ENCODE measurements around the gene ADPRHL1.
A peak's percentile ranks its signal among the peaks of the same experiment; 100 is the strongest.

The ADPRHL1 gene

GRCh38 chr13:113428871-113429607 is 24.2 kb downstream of the ADPRHL1 start:
- no peak for DNase-seq

DNA sequence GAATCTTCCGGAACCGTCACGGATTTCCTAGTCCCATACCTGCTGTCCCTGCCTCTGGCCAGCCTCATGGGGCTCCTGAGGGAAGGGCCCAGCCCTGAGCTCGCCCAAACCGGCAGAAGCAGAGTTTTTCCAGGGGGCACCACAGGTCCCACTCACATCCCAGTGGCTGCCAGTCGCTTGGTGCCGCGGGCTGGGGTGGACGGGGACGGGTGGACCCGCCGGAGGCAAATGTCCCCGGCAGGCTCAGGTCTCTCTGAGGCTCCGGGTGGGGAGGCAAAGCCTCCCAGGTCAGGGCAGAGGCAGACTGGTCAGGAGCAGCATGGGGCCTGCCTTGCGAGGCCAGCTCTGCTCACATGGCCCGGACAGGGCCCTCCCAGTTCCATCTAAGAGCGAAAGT is 24.8 kb downstream of the ADPRHL1 start:
- no peak for DNase-seq

DNA sequence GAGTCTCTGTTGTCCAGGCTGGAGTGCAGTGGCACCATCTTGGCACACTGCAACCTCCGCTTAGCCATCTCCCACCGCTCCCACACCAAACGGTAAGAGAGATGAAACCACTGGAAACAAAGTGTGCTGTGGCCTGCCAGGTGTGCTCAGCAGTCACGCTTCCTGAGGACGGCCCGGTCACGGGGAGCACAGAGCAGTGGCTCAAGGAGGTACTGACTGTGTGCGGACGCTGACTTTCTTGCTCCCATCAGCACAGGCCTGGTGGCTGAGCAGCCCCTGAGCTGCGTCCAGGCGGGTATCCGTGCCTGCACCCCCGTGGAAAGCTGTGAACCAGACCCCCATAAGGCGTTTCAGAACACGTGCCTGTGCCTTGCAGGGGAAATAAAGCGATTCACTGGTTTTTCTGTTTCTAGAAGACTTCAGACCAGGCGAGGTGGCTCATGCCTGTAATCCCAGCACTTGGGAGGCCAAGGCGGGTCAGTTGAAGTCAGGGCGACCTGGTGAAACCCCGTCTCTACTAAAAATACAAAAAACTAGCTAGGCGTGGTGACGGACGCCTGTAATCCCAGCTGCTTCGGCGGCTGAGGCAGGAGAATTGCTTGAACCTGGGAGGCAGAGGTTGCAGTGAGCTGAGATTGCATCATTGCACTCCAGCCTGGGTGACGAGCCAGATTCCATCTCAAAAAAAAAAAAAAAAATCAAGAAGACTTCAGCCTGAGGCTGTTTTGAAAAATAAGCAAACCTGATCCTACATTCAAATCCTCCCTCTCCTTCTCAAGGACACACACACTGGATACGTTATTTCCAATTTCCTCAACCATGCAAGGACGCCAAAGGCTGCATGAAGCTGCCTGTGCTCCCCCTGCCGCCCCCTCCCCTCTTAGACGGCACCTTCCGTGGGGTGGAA is 25.5 kb downstream of the ADPRHL1 start:
- DNase-seq = peak; percentile 27

GRCh38 chr13:113426591-113426986 is 26.7 kb downstream of the ADPRHL1 start:
- DNase-seq = no peak

- DNase-seq = no peak
These were observed 27.2 kb downstream of the ADPRHL1 start for GRCh38 chr13:113425941-113426590.

GRCh38 chr13:113423520-113424163 is 29.6 kb downstream of the ADPRHL1 start:
- no peak for DNase-seq

GRCh38 chr13:113422807-113423519 is 30.3 kb downstream of the ADPRHL1 start:
- DNase-seq = no peak

DNA sequence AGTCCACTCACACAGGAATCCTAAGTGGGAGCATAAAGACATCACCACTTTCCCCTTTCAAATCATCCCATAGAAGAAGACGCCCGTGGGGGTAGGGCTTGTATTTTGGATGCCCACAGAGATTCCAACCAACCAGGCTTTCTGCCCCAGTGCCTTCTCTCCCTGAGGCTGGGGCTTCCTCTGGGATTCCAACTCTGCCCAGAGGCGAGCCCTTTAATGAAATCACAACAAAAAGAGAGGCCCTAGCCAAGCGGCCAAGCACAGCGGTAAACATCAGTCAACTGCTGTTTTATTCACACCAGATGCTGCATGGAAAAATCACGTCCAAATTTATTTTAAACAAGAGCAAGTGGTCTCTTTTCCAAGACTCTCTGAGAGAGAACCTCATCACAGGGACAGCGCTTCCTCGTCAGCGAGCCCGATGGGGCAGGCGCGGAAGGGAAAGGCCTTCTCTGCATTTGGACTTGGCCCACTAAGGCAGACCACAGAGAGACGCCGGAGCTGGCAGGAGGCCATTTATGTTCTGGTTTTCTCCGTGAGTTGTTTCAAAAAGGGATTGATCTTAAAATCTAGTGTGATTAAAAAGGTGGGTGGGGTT is 31.5 kb downstream of the ADPRHL1 start:
- DNase-seq = no peak

GRCh38 chr13:113420833-113421600 is 32.3 kb downstream of the ADPRHL1 start:
- DNase-seq = no peak

DNA sequence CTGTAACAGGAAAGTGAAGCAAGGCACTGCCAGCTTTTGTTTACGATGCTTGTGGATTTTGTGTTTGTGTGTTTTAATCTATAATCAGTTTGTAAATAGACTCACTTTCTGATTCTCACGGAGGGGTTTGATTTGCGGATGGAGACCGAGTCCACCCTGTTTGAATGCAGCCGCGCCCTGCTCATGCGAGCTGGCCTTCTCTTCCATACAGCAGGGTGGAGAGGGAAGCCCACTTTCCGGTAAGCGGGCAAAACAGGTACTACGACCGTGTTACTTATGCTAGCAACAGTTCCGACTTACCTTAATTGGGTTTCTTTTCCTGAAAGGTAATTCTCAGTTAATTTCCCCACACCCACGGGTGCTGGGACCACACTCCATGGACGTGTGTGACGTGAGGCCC is 33.1 kb downstream of the ADPRHL1 start:
- DNase-seq = no peak

GRCh38 chr13:113419531-113420193 is 33.6 kb downstream of the ADPRHL1 start:
- no peak for DNase-seq

GRCh38 chr13:113418722-113419049 is 34.6 kb downstream of the ADPRHL1 start:
- no peak for DNase-seq

DNA sequence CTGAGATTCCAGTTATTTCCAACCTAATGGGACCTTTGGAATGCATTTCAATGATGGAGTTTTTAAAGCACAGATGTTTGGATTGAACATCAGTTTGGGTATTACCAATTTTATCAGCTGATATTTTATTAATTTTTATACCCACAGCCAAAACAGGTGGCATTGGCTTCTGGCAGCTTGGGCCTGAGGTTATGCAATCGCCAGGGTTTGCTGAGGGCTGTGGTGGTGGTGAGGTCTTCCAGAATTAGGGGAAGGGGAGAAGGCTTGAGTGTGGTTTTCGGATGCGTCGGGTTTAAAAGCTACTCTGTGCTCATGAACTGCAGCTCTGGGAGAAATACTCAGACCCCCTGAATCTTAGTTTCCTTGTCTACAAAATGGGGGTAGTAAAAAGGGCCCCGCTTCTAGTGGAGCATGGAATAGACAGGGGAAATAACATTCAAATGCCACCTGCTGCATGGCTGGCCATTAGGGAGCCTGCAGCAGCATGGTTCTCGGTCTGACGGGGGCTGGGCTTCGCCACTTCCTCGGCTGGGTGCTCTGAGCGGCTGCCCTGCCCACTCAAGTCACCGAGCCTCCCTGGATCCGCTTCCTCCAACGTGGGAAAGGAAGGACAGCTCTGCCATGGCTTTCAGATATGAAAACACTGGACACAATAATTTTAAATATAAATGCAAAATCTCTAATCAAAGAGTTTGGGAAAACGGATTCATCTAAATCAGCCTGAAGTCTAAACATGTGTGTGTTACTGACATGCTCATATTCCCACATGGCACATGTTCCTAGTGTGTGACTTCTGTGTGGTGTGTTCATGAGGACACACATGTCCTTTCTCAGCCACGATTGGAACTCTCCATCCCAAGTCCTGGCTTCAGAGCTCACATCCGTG is 35.2 kb downstream of the ADPRHL1 start:
- DNase-seq = no peak

DNA sequence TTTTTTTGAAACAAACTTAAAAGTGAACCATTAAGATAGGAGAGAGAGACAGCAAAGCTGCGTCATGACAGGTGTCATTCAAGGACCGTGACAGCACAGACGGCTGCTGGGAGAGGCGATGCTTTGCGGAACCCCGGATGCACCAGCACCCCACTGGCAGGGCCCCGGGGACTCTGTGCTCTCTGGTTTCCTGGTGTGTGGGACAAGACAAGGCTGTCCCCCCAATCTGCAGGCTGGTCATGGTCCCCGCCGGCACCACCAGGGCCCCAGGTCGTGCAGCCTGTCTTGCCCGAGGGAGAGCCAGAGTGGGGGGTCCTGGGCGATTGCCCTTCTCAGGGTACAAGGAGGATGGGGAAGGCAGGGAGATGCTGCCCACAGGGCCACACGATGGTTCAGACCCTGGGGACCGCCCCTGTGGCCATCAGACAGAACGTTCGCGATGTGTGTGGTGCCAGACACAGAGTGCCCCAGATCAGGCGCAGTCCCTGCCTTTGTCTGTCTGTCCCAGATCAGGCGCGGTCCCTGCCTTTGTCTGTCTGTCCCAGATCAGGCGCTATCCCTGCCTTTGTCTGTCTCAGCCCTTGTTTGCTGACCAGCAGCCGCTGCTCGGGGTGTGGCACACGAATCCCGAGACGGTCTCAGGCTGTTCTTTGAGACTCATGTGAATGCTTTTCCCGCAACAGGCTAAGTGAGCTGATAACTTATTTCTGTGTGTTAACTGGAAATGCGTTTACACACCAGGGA is 36.1 kb downstream of the ADPRHL1 start:
- DNase-seq = no peak

DNA sequence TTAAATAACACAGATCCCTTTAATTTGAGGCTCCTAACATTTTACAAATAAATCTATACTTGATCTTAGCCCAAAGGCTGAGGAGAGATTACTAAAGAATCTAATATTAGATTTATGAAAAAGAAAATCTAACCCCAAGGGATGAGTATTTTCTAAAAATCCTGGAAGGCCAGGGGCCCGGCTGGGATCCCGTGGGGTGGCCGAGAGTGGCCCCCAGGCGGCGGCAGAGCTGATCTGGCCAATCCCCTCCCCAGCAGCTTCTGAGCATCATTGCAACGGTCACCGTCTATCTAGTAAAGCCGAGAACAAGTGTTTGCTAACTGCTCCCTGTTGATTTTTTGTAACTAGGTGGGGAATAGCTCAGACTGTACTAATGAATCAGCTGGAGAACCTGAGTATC is 37.5 kb downstream of the ADPRHL1 start:
- DNase-seq = no peak

- no peak for DNase-seq
These were observed 38.3 kb downstream of the ADPRHL1 start for GRCh38 chr13:113415032-113415431.

GRCh38 chr13:113414335-113414734 is 39.0 kb downstream of the ADPRHL1 start:
- DNase-seq = no peak

GRCh38 chr13:113413898-113414282 is 39.4 kb downstream of the ADPRHL1 start:
- no peak for DNase-seq
